Activated CD4-positive, alpha-beta T cell treated with anti-CD3 and anti-CD28 coated beads, Interleukin-2, amount 10 ng/mL, durations not matched to agents 24 days and 14 days (primary cell): ENCODE data around the gene ACTL7B. TPM values are rescaled to one million over a fixed set of nuclear protein-coding genes. Genes with fewer than 3 reads are reported as not detected.
"Not testable (repeated sequence)": the region's sequence is repeated elsewhere in the genome, so short reads cannot be mapped to it uniquely, and the experiment has no call there.

Source experiments
- DNase-seq: peaks from one replicate; pipeline ENCODE4 v3.0.0; 2022
- H3K27ac Mint-ChIP-seq: one replicate; pipeline ENCODE4 v1.8.0; 2022; ENCODE audit warnings: mild to moderate bottlenecking, mixed read lengths
- H3K27me3 Mint-ChIP-seq: one replicate; pipeline ENCODE4 v1.8.0; 2022; ENCODE audit warnings: mixed read lengths
- H3K36me3 Mint-ChIP-seq: one replicate; pipeline ENCODE4 v1.8.0; 2022; ENCODE audit warnings: low read depth, mild to moderate bottlenecking, mixed read lengths
- H3K4me1 Mint-ChIP-seq: one replicate; pipeline ENCODE4 v1.8.0; 2021; ENCODE audit warnings: mixed read lengths
- H3K4me3 Mint-ChIP-seq: one replicate; pipeline ENCODE4 v1.8.0; 2022; ENCODE audit warnings: mild to moderate bottlenecking, moderate library complexity, mixed read lengths
- H3K9me3 Mint-ChIP-seq: one replicate; pipeline ENCODE4 v1.8.0; 2021; ENCODE audit warnings: mixed read lengths
- intact Hi-C: fragments of 100-400 bp; cut with micrococcal nuclease; formaldehyde crosslinking; loops from one replicate; pipeline ENCODE4 v1.15.1; 2023
- total RNA-seq: library from RNA; stranded (reverse); gene quantifications from 2 replicates; pipeline ENCODE4 v1.2.3, GENCODE V29; 2022

The ACTL7B gene
- total RNA-seq, 1 donor from 2014 or later = not detected

DNA sequence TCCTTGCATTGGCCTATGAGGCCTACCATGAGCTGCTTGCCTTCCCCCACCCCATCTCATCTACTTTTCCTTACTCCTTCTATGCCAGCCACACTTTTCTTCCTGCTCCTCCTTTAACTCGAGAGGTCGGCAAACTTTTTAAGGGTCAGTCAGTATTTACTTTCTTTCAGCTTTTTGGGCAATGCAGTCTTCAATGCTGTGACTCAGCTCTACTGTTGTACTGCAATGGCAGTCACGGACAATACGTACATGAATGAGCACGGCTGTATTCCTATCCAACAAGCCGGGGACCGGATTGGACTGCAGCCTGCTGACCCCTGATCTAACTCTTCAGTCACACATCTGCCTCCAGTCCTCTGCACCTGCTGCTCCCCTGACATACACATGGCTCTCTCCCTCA lies 5.7 kb upstream of the ACTL7B start:
- Mint-ChIP-seq H3K4me1 (peaks cover 2% of the 10 kb centered on the region), H3K4me3 (no peak overlapping the region), H3K36me3 (no peaks in the 10 kb centered on the region), H3K27ac (no peak overlapping the region), H3K9me3 (no peaks in the 10 kb centered on the region), H3K27me3 (no peaks in the 10 kb centered on the region)
- DNase-seq = no peak
- intact Hi-C loops = no loop called here

DNA sequence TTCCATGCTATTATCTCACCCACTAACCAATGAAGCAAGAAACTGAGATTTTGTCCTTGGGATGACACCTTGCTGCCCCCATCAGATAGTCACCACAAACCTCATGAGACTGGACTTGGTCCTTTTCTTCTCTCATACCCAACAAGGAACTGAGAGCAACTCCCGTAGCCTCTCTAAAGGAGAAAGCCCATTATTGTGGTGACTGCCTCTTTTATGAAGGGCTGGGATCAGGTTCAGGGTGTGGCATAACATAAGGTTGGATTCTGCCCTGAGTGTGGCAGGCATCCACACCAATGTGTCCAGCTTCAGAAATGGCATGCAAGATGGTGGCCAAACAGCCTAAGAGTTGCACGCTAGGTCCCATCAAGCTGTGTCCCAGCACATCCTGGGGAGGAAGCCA lies 5.0 kb upstream of the ACTL7B start:
- intact Hi-C loops = no loop called here
- Mint-ChIP-seq H3K36me3 (no peaks in the 10 kb centered on the region), H3K9me3 (no peaks in the 10 kb centered on the region), H3K27ac (no peak overlapping the region), H3K4me1 (peaks cover 2% of the 10 kb centered on the region), H3K27me3 (no peaks in the 10 kb centered on the region), H3K4me3 (no peak overlapping the region)
- no peak for DNase-seq

DNA sequence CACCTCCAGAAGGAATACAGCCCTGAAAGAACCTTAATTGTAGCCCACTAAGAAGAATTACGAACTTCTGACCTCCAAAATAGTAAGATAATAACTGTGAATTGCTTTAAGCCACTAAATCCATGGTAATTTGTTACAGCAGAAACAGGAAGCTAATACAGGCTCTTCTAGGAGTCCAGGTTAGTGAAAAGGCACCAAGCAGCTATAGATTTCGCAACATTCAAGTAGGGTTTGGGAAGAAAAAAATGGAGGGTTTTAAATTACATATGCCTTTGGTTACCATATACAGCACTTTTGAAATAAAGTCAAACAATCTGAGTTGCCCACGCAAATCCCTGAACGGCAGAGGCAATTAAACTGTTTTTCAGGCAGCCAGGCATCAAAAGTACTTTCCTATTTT lies 4.6 kb upstream of the ACTL7B start:
- Mint-ChIP-seq H3K4me3 (no peak overlapping the region), H3K27ac (no peak overlapping the region), H3K9me3 (no peaks in the 10 kb centered on the region), H3K36me3 (no peaks in the 10 kb centered on the region), H3K4me1 (peaks cover 2% of the 10 kb centered on the region), H3K27me3 (no peaks in the 10 kb centered on the region)
- no peak for DNase-seq
- intact Hi-C loops = no loop called here

DNA sequence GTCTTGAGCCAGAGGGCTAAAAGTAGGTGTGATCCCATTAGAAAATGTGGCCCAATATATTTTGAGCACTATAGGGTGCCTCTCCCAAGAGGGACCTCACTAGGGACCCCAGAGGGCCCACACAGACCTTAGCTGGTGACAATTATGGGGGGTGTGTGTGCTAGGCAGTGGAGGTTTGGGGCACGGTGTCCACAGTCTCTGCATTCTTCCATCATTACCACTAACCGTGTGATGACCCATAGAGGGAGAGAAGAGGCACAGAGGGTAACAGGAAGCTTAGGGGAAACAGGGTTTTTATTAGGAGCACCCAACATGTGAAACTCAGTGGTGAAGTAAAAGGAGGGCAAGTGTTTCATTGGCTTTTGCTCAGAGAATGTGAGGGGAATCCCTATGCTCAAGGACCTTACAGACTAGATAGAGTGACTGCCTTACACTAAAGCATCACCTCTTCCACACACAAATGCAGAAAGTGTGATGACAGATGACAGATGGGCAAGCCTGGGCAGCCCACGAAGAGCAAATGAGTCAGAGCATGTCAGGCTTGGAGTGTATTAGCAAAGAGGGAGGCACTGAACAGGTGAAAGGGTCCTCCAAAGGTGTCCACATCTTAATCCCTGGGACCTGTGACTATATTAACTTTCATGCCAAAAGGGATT lies 3.8 kb upstream of the ACTL7B start:
- H3K36me3 Mint-ChIP-seq = no peaks in the 10 kb centered on the region
- intact Hi-C loops = no loop called here

DNA sequence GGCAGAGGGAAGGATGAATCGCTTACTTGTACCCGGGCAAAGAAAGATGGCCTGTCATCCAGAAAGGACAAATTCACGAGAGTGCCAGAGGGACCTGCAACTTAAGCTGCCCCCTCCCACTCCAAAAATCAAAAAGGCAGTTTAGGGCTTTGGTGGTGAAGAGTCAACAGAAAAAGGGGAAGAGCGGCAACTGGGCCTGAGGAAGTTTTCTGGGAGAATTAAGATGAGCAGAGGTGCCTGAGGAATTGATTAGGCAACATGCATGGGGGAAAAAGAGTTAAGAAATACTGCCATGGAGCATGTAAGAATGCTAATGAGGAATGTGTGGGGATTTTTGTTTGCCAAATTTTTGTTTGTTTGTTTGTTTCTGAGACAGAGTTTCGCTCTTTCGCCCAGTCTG lies 1.8 kb upstream of the ACTL7B start:
- H3K9me3 Mint-ChIP-seq = no peaks in the 10 kb centered on the region
- H3K27me3 Mint-ChIP-seq = no peaks in the 10 kb centered on the region
- intact Hi-C loops = no loop called here
- no peak for DNase-seq
- H3K27ac Mint-ChIP-seq = peak overlapping the region; percentile 12
- peaks cover 2% of the 10 kb centered on the region for H3K4me1 Mint-ChIP-seq
- no peaks in the 10 kb centered on the region for H3K36me3 Mint-ChIP-seq
- H3K4me3 Mint-ChIP-seq = no peak overlapping the region

More for the DNA sequence above, 3.8 kb upstream of the ACTL7B start:
- Mint-ChIP-seq H3K4me1 (peaks cover 2% of the 10 kb centered on the region), H3K27ac (no peak overlapping the region), H3K27me3 (no peaks in the 10 kb centered on the region), H3K4me3 (no peak overlapping the region), H3K9me3 (no peaks in the 10 kb centered on the region)
- no peak for DNase-seq

DNA sequence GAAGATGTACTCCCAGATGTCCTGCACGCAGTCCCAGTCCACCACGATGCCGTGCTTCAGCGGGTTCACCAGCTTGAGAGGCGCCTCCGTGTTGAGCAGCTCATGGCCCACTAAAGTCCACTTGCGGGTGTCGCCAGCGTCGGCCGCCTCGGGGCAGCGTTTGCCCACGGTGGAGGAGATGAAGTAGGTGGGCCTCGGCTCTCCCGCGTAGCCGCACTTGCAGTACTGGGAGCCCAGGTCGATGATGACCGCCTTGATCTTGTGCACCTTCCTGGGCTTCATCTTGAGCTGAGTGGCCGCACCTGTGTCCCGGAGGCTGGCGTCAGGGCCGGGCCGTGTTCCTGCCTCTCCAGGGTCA lies 278 bp downstream of the ACTL7B start:
- Mint-ChIP-seq H3K9me3 (no peaks in the 10 kb centered on the region), H3K4me3 (no peak overlapping the region), H3K27me3 (peaks cover 2% of the 10 kb centered on the region), H3K27ac (no peak overlapping the region), H3K36me3 (no peaks in the 10 kb centered on the region), H3K4me1 (peaks cover 2% of the 10 kb centered on the region)
- intact Hi-C loops = no loop called here
- no peak for DNase-seq

DNA sequence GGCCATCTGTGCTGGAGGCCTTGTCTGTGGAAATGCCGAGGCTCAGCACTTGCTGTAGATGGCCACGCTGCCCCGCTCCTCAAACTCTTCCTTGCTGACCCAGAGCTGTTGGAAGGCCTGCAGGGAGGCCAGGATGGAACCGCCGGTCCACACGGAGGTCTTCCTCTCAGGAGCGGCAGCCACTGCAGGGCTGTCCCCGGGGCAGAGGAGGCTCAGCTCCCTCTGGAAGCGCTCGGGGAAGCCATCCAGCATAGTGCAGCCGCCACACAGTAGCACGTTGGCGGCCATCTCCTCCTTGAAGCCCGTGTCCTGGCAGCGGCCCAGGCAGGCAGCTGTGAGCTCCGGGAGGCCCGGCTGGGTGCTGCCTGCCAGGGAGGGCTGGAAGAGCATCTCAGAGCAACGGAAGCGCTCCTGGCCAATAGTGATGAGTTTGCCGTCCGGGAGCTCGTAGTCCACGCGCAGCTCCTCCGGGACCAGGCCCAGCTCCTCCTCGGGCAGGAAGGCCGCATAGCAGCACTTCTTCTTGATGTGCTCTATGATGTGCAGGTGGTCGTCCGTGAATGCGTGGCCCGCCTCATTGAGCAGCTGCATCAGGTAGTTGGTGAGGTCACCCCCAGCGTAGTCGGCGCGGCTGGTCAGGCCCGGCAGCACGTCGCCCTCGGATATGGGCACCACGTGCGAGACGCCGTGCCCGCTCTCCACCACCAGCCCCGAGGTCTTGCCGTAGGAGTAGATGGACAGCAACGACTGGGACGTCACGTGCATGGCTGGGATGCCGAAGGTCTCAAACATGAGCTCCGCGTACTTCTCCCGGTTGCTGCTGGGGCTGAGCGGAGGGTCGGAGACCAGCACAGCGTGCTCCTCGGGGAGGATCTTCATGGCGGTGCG lies 901 bp downstream of the ACTL7B start:
- Mint-ChIP-seq H3K4me1 (peaks cover 2% of the 10 kb centered on the region), H3K36me3 (no peaks in the 10 kb centered on the region), H3K4me3 (no peak overlapping the region), H3K27ac (no peak overlapping the region), H3K27me3 (peaks cover 2% of the 10 kb centered on the region), H3K9me3 (no peaks in the 10 kb centered on the region)
- no peak for DNase-seq
- intact Hi-C loops = no loop called here

DNA sequence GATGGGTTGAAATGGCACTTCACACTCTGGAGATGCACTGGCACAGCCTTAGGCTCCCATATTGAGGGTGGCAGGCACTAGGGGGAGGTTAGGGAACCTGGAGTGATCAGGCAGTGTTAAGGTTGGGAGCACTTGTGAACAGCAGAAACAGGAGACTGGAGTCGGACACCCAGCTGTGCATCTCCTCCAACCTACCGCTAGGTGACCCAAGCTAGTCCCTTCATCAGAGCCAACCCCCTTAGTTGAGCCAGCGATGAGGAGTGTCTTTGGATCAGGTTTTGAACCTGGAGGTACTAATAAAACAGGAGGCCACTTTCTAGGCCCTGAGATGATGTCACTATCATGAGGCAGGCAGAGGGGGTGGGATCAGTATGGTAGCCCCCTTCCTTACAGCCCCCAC lies 1.7 kb downstream of the ACTL7B start:
- DNase-seq = no peak
- Mint-ChIP-seq H3K27ac (no peak overlapping the region), H3K9me3 (no peaks in the 10 kb centered on the region), H3K4me1 (no peaks in the 10 kb centered on the region), H3K27me3 (peaks cover 2% of the 10 kb centered on the region), H3K4me3 (no peak overlapping the region), H3K36me3 (no peaks in the 10 kb centered on the region)
- intact Hi-C loops = no loop called here

DNA sequence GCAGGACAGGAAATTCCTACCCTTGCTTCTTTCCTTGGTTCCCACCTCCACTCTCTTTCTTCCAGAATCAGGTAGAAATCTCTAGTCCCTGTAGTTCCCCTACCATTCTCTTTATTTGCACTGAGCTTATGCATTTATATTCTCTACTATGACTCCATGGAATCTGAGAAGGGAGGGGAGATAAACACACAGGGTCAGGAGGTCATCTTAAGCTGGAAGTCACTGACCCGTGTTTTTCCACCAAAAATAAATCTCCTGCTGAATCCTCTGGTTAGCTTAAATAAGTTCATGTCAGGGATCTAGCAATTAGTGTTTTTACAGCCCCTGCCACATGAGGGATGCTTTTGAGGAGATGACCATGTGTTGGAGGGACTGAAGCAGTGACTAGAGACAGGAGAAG lies 3.7 kb downstream of the ACTL7B start:
- H3K36me3 Mint-ChIP-seq = no peaks in the 10 kb centered on the region
- intact Hi-C loops = no loop called here

DNA sequence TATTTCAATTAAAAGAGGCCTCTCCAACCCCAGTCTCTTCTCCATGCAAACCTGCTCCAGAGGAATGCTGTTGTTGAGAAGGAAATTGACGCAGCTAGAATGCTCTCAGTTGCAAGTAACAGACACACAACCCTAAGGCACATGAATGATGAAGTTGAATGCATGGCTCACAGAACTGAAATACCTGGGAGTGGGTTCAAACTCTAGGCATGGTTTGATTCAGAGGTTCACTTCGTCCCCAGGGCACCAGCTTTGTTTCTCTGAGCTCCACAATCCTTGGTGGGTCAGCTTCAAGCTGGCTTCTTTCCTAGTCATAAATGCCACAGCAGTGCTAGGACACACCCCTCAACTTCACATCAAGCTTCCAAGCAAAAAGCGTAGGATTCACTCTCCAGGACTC lies 4.6 kb downstream of the ACTL7B start:
- no peaks in the 10 kb centered on the region for H3K36me3 Mint-ChIP-seq
- no peaks in the 10 kb centered on the region for H3K4me1 Mint-ChIP-seq
- H3K9me3 Mint-ChIP-seq = no peaks in the 10 kb centered on the region
- H3K27me3 Mint-ChIP-seq = peaks cover 4% of the 10 kb centered on the region
- no peak overlapping the region for H3K27ac Mint-ChIP-seq
- no peak for DNase-seq
- intact Hi-C loops = no loop called here
- no peak overlapping the region for H3K4me3 Mint-ChIP-seq

More for the DNA sequence above, 3.7 kb downstream of the ACTL7B start:
- Mint-ChIP-seq H3K4me3 (no peak overlapping the region), H3K4me1 (no peaks in the 10 kb centered on the region), H3K9me3 (no peaks in the 10 kb centered on the region), H3K27ac (no peak overlapping the region), H3K27me3 (peaks cover 2% of the 10 kb centered on the region)
- DNase-seq = no peak

DNA sequence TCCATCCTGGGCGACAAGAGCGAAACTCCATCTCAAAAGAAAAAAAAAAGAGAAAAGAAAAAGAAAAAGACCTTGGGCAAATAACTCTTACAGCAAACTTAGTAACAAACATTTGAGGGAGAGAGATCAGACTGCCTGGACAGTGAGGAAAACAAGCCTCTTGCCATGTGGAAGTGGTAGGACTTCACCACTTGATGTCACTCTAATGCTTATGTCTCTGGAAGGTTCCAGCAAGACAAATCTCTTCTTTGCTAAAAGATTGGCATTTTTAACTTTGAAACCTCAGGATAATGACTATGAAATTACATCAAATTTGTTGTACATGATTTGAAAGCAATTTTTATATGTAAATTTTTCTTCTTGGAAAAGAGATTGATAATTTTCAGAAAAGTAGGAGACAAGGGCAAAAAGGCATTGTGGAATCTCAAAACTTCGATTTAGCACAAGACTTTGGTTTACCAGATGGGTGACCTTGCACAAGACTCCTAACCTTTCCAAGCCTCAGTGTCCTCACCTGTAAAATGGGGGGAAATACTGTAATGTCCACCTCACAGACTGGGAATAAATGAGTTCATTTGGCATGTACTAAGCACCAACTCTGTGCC lies 5.4 kb downstream of the ACTL7B start:
- intact Hi-C loops = no loop called here
- no peaks in the 10 kb centered on the region for H3K9me3 Mint-ChIP-seq
- H3K36me3 Mint-ChIP-seq = no peaks in the 10 kb centered on the region
- no peaks in the 10 kb centered on the region for H3K4me1 Mint-ChIP-seq
- no peak for DNase-seq
- H3K27ac Mint-ChIP-seq = no peak overlapping the region
- no peak overlapping the region for H3K4me3 Mint-ChIP-seq
- peaks cover 4% of the 10 kb centered on the region for H3K27me3 Mint-ChIP-seq

DNA sequence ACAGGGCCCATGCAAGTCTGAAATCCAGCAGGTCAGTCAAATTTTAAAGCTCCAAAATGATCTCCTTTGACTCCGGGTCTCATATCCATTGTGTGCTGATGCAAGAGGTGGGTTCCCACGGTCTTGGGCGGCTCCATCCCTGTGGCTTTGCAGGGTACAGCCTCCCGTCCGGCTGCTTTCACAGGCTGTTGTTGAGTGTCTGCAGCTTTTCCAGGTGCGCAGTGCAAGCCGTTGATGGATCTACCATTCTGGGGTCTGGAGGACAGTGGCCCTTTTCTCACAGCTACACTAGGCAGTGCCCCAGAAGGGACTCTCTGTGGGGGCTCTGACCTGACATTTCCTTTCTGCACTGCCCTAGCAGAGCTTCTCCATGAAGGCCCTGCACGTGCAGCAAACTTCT lies 7.5 kb downstream of the ACTL7B start:
- DNase-seq, H3K27ac Mint-ChIP-seq, H3K4me3 Mint-ChIP-seq, H3K36me3 Mint-ChIP-seq, H3K9me3 Mint-ChIP-seq, intact Hi-C loops, H3K4me1 Mint-ChIP-seq, H3K27me3 Mint-ChIP-seq: not testable (repeated sequence)

DNA sequence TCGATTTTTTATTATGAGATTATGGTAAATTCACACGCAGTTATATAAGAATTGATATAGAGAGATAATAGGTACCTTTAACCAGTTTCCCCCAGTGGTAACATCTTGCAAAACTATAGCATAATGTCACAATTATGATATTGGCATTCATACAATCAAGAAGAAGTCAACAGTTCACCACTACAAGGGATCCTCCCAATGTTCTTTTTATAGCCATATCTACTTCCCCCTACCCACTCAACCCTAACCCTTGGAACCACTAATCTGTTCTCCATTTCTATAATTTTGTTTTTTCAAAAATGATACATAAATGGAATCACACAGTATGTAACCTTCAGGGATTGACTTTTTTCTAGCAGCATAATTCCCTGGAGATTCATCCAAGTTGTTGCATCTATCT lies 9.8 kb downstream of the ACTL7B start:
- H3K9me3 Mint-ChIP-seq = no peaks in the 10 kb centered on the region

DNA sequence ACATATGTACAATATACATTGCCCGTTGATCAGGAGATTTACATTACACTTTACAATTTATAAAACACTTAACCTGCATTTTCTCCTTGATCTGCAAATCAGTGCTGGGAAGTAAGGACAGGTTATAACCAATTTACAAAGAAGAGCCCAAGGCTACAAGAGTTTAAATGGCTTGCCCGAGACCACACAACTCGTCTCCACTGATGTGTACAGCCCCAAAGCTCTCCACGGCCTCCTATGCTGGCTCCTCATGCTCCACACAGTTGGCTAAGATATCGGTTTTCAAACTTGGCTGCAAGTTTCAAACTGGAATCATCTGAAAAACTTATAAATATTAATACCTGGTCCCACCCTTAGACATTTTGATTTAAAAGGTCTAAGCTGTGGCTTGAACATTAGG lies 10.3 kb downstream of the ACTL7B start:
- peaks cover 5% of the 10 kb centered on the region for H3K27me3 Mint-ChIP-seq
- DNase-seq = no peak

More for the DNA sequence above, 9.8 kb downstream of the ACTL7B start:
- no peak for DNase-seq
- H3K27ac Mint-ChIP-seq = no peak overlapping the region
- H3K4me3 Mint-ChIP-seq = no peak overlapping the region
- H3K4me1 Mint-ChIP-seq = peaks cover 9% of the 10 kb centered on the region
- H3K36me3 Mint-ChIP-seq = no peaks in the 10 kb centered on the region
- H3K27me3 Mint-ChIP-seq = peaks cover 5% of the 10 kb centered on the region
- intact Hi-C loops = no loop called here

More for the DNA sequence above, 10.3 kb downstream of the ACTL7B start:
- H3K36me3 Mint-ChIP-seq = no peaks in the 10 kb centered on the region
- peaks cover 9% of the 10 kb centered on the region for H3K4me1 Mint-ChIP-seq
- H3K9me3 Mint-ChIP-seq = no peaks in the 10 kb centered on the region
- H3K4me3 Mint-ChIP-seq = no peak overlapping the region
- H3K27ac Mint-ChIP-seq = no peak overlapping the region
- intact Hi-C loops = no loop called here
